LNCaP clone FGC (cell line): ENCODE measurements around the gene INSYN2A.

Source experiments
- DNase-seq: peaks from one replicate; pipeline ENCODE4 v3.0.0-alpha.2; 2011; ENCODE audit warnings: low read depth
- H3K4me3 ChIP-seq: 2 replicates; pipeline ENCODE4 v1.5.1; 2011; ENCODE audit warnings: mild to moderate bottlenecking, low read depth, low read length, control low read depth
- CTCF ChIP-seq: IDR thresholded peaks from 2 replicates; pipeline ENCODE4 v1.5.1; 2012; ENCODE audit warnings: mild to moderate bottlenecking; ENCODE audit not compliant: control insufficient read depth, insufficient read depth; ENCODE audit errors: extremely low read depth

Gene INSYN2A

GRCh38 chr10:127196282-127197153, at the start of gene INSYN2A:
INSYN2A (minus strand) TSS chr10:127196591; CDS start chr10:127176395, 20,196 bp downstream.
- peak; percentile 28; the same call in 1 of the 2 replicates for TF ChIP-seq CTCF
- DNase-seq, result no peak
- H3K4me3 ChIP-seq, result peak within 1 kb of the TSS; percentile 20; the same call in 1 of the 2 replicates

GRCh38 chr10:127245456-127245855, 49.1 kb upstream of the INSYN2A start:
- DNase-seq, result no peak

GRCh38 chr10:127243490-127244272, 47.3 kb upstream of the INSYN2A start:
- H3K4me3 ChIP-seq, result no peak overlapping the region
- TF ChIP-seq CTCF, result peak; percentile 55
- DNase-seq, result peak; percentile 7

More at GRCh38 chr10:127245456-127245855, 49.1 kb upstream of the INSYN2A start:
- no peak for TF ChIP-seq CTCF
- H3K4me3 ChIP-seq, result no peak overlapping the region

GRCh38 chr10:127242914-127243313, 46.5 kb upstream of the INSYN2A start:
- H3K4me3 ChIP-seq, result no peak overlapping the region
- DNase-seq, result no peak
- no peak for TF ChIP-seq CTCF

- H3K4me3 ChIP-seq, result no peak overlapping the region
- no peak for TF ChIP-seq CTCF
- DNase-seq, result no peak
Measured at GRCh38 chr10:127236266-127236665, 39.9 kb upstream of the INSYN2A start.

GRCh38 chr10:127234306-127234800, 38.0 kb upstream of the INSYN2A start:
- TF ChIP-seq CTCF, result no peak
- DNase-seq, result no peak
- H3K4me3 ChIP-seq, result no peak overlapping the region
